ENCODE data around the gene SERPINB10.

DNA sequence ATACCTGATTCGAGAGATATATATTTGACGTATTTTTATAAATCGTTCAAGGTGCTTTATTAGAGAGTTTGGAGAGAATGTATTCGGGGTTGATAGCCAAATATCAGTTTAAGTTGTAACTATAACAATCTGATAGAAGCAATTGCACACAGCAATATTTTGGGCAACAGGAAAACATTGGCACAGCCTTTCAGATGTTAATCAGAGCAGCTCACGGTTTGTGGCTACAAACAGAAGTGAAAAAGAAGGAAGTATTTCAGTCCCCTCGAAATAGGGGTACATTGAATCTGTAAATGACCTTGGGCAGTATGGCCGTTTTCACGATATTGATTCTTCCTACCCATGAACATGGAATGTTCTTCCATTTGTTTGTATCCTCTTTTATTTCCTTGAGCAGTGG, 20.6 kb downstream of the SERPINB10 start:
- TF ChIP-seq, protein P1, sequence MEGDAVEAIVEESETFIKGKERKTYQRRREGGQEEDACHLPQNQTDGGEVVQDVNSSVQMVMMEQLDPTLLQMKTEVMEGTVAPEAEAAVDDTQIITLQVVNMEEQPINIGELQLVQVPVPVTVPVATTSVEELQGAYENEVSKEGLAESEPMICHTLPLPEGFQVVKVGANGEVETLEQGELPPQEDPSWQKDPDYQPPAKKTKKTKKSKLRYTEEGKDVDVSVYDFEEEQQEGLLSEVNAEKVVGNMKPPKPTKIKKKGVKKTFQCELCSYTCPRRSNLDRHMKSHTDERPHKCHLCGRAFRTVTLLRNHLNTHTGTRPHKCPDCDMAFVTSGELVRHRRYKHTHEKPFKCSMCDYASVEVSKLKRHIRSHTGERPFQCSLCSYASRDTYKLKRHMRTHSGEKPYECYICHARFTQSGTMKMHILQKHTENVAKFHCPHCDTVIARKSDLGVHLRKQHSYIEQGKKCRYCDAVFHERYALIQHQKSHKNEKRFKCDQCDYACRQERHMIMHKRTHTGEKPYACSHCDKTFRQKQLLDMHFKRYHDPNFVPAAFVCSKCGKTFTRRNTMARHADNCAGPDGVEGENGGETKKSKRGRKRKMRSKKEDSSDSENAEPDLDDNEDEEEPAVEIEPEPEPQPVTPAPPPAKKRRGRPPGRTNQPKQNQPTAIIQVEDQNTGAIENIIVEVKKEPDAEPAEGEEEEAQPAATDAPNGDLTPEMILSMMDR (IDR thresholded peaks at IDR 0.05), result no peak
- no peak for TF ChIP-seq ZFX (IDR thresholded peaks at IDR 0.05; ENCODE audit: borderline replicate concordance)

Data from 22Rv1 (cell line).